B cell (primary cell): ENCODE measurements around the gene PAQR5. TPM values are rescaled to one million over a fixed set of nuclear protein-coding genes. Genes with fewer than 3 reads are reported as not detected.
"Not testable (repeated sequence)": the region's sequence is repeated elsewhere in the genome, so short reads cannot be mapped to it uniquely, and the experiment has no call there.

ENCODE experiments used
- ATAC-seq: fragments of 200-7000 bp; cut with Tn5 transposase; one replicate; pipeline ENCODE4 v1.10.0; 2021; ENCODE audit warnings: low read depth, mild to moderate bottlenecking, moderate number of reproducible peaks, moderate library complexity
- CTCF ChIA-PET: fragments of 350-600 bp; sonication (Branson Sonifier 250); formaldehyde crosslinking; loops from one replicate; lab custom pipeline; 2021; ENCODE audit warnings: antibody characterized with exemption, inconsistent platforms; lab: Charles Lee
- POLR2A ChIA-PET: fragments of 350-600 bp; sonication (Branson Sonifier 250); formaldehyde crosslinking; loops from one replicate; lab custom pipeline; 2021; ENCODE audit warnings: antibody characterized with exemption; lab: Charles Lee
- DNase-seq: peaks from one replicate; pipeline ENCODE4 v3.0.0; 2013
- H2AFZ ChIP-seq: 2 replicates; pipeline ENCODE4 v1.6.1; 2012; ENCODE audit warnings: mild to moderate bottlenecking, low read depth, low read length; ENCODE audit not compliant: insufficient read depth, poor library complexity, severe bottlenecking
- H3K27ac ChIP-seq, 2 donors: 1 replicate in 1 of 2; 2 replicates in 1 of 2; pipeline ENCODE4 v1.5.1; 2012 to 2013; ENCODE audit warnings: low read length in 2 of 2, mild to moderate bottlenecking in 2 of 2, moderate library complexity in 1 of 2
- H3K27me3 ChIP-seq, 4 experiments: fragments of 200-600 bp in 1 of 4; sonication (generic) in 1 of 4; replicated peaks in 1 of 4; 1 replicate in 2 of 4; 2 replicates in 2 of 4; pipeline versions ENCODE4 v1.6.1 to v1.7.0; 2013 to 2016; ENCODE audit warnings: low read length in 3 of 4, mild to moderate bottlenecking in 2 of 4, mixed read lengths in 1 of 4, moderate library complexity in 1 of 4; ENCODE audit not compliant: insufficient read depth in 4 of 4, control insufficient read depth in 3 of 4; ENCODE audit errors: control extremely low read depth in 1 of 4
- H3K36me3 ChIP-seq, 2 experiments: replicated peaks in 1 of 2; 1 replicate in 1 of 2; 2 replicates in 1 of 2; pipeline versions ENCODE4 v1.6.1 to v1.7.1; 2013; ENCODE audit warnings: low read length in 1 of 2; ENCODE audit not compliant: insufficient read depth in 2 of 2, control insufficient read depth in 1 of 2; ENCODE audit errors: control extremely low read depth in 1 of 2, extremely low read depth in 1 of 2
- H3K4me1 ChIP-seq, 2 donors: fragments of 200-600 bp in 1 of 2; sonication (generic) in 1 of 2; 1 replicate in 1 of 2; 2 replicates in 1 of 2; pipeline versions ENCODE4 v1.5.1 to v1.6.1; 2013 to 2017; ENCODE audit warnings: low read length in 2 of 2; ENCODE audit not compliant: control insufficient read depth in 2 of 2, insufficient read depth in 2 of 2
- H3K4me2 ChIP-seq: replicated peaks from 2 replicates; pipeline ENCODE3; 2012; ENCODE audit warnings: mild to moderate bottlenecking, low read depth, low read length; ENCODE audit not compliant: poor library complexity, severe bottlenecking
- H3K4me3 ChIP-seq, 5 experiments: fragments of 200-600 bp in 1 of 5; sonication (generic) in 1 of 5; 1 replicate in 3 of 5; 2 replicates in 2 of 5; pipeline versions ENCODE4 v1.5.1 to v1.7.0; 2011 to 2016; ENCODE audit warnings: low read length in 4 of 5, mild to moderate bottlenecking in 4 of 5, low read depth in 2 of 5, control low read depth in 1 of 5, moderate library complexity in 1 of 5; ENCODE audit not compliant: insufficient read depth in 1 of 5; ENCODE audit errors: control extremely low read depth in 1 of 5, extremely low read depth in 1 of 5
- H3K79me2 ChIP-seq: fragments of 200-600 bp; sonication (generic); one replicate; pipeline ENCODE4 v1.6.0; 2016; ENCODE audit warnings: low read length; ENCODE audit not compliant: control insufficient read depth, insufficient read depth
- H3K9ac ChIP-seq: fragments of 200-600 bp; sonication (generic); 2 replicates; pipeline ENCODE4 v1.6.1; 2017; ENCODE audit warnings: mild to moderate bottlenecking, low read length, moderate library complexity
- H3K9me3 ChIP-seq, 3 donors: one replicate each; pipeline versions ENCODE4 v1.6.1 to v1.7.1; 2013; ENCODE audit warnings: low read length in 2 of 3; ENCODE audit not compliant: control insufficient read depth in 2 of 3, insufficient read depth in 1 of 3; ENCODE audit errors: control extremely low read depth in 1 of 3
- H4K20me1 ChIP-seq: 2 replicates; pipeline ENCODE4 v1.6.0; 2012; ENCODE audit warnings: mild to moderate bottlenecking, low read length; ENCODE audit not compliant: insufficient read depth, control insufficient read depth, poor library complexity, severe bottlenecking
- H3K27ac Mint-ChIP-seq: one replicate; pipeline ENCODE4 v1.8.0; 2021; ENCODE audit warnings: mixed read lengths
- H3K27me3 Mint-ChIP-seq: one replicate; pipeline ENCODE4 v1.8.0; 2021; ENCODE audit warnings: mixed read lengths
- H3K4me1 Mint-ChIP-seq: one replicate; pipeline ENCODE4 v1.8.0; 2021; ENCODE audit warnings: mixed read lengths
- H3K4me3 Mint-ChIP-seq: one replicate; pipeline ENCODE4 v1.8.0; 2021; ENCODE audit warnings: mixed read lengths
- H3K9me3 Mint-ChIP-seq: one replicate; pipeline ENCODE4 v1.8.0; 2022; ENCODE audit warnings: mixed read lengths; ENCODE audit not compliant: insufficient read depth
- EZH2 ChIP-seq: IDR thresholded peaks from 2 replicates; pipeline ENCODE4 v1.6.1; 2012; ENCODE audit warnings: borderline replicate concordance, low read depth, mild to moderate bottlenecking, moderate library complexity, low read length; ENCODE audit not compliant: insufficient read depth, poor library complexity, severe bottlenecking
- WGBS: methylation state at CpG from one replicate; pipeline ENCODE4 v1.1.5; 2013; ENCODE audit warnings: missing lambda C conversion rate; ENCODE audit not compliant: insufficient coverage; 5-methylcytosine and 5-hydroxymethylcytosine counted together
- intact Hi-C: fragments of 100-400 bp; cut with micrococcal nuclease; formaldehyde crosslinking; loops from one replicate; pipeline ENCODE4 v1.10.0; 2022
- polyA plus RNA-seq: library from polyadenylated mRNA; depleted of rRNA; stranded (reverse); fragments of >200 nt; gene quantifications from 2 replicates; pipeline ENCODE4 v1.2.3, GENCODE V29; 2012
- total RNA-seq, 2 donors: library from RNA; stranded (reverse); fragments of 120-200 nt in 1 of 2; gene quantifications; 1 replicate in 1 of 2; 2 replicates in 1 of 2; pipeline versions ENCODE4 v1.2.3 to v1.2.4, GENCODE V29; 2013 to 2022
- TF ChIP-seq, protein P1 (sequence below): fragments of 200-600 bp; IDR thresholded peaks from one replicate; pipeline ENCODE4 v1.8.0; 2022; ENCODE audit warnings: antibody characterized with exemption, mild to moderate bottlenecking

The PAQR5 gene
- total and polyA plus RNA-seq, 2 donors (not counting 1 experiment from before 2014, with no cell fraction given) = not detected

DNA sequence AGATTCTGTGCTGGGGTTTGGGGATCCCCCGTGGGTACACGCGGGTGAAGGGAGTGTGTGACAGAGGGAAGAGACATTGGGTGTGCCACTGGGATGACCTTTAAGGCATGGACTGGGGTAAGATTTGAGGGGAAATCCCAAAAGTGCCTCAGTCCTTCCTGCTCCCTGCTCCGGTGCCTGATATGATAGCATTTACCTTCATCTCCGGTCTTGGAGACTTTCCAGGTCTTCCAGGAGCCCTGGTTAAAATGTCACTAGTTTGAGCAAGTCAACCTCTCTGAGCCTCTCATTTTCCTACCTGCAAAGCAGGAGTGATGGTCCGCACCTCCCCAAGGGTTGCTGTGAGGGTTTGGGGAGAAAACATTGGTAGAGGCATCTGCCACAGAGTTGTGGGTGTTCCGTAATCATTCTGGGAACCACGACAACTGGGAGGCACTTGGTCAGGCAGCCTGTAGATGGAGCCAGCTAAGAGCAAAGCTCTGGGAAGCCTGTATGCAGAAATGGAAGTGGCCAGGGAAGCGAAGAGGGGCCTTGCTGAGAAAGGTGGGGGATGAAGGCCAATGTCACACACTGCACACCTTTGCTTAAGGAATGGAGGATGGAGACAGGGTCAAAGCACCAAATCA, 81.5 kb downstream of the PAQR5 start:
- H4K20me1 ChIP-seq = no peaks in the 10 kb centered on the region
- Mint-ChIP-seq H3K4me1 (no peaks in the 10 kb centered on the region), H3K4me3 (no peak overlapping the region), H3K27ac (no peak overlapping the region), H3K27me3 (peaks cover 25% of the 10 kb centered on the region), H3K9me3 (no peaks in the 10 kb centered on the region)
- H3K27ac ChIP-seq = no peak overlapping the region
- 81% methylated on average over 8 of the region's 9 CpGs for WGBS
- H3K36me3 ChIP-seq = no peaks in the 10 kb centered on the region
- H3K9me3 ChIP-seq = no peaks in the 10 kb centered on the region
- POLR2A ChIA-PET = no interaction called here
- DNase-seq (no peak), ATAC-seq (no peak)
- H3K27me3 ChIP-seq = no peaks in the 10 kb centered on the region
- no peak overlapping the region for H2AFZ ChIP-seq
- H3K4me1 ChIP-seq = no peaks in the 10 kb centered on the region
- no peaks in the 10 kb centered on the region for H3K79me2 ChIP-seq
- H3K4me2 ChIP-seq = no peak overlapping the region
- intact Hi-C loops = no loop called here
- no peak overlapping the region for H3K4me3 ChIP-seq
- no peak overlapping the region for H3K9ac ChIP-seq
- no peak for TF ChIP-seq EZH2
- TF ChIP-seq, protein P1, sequence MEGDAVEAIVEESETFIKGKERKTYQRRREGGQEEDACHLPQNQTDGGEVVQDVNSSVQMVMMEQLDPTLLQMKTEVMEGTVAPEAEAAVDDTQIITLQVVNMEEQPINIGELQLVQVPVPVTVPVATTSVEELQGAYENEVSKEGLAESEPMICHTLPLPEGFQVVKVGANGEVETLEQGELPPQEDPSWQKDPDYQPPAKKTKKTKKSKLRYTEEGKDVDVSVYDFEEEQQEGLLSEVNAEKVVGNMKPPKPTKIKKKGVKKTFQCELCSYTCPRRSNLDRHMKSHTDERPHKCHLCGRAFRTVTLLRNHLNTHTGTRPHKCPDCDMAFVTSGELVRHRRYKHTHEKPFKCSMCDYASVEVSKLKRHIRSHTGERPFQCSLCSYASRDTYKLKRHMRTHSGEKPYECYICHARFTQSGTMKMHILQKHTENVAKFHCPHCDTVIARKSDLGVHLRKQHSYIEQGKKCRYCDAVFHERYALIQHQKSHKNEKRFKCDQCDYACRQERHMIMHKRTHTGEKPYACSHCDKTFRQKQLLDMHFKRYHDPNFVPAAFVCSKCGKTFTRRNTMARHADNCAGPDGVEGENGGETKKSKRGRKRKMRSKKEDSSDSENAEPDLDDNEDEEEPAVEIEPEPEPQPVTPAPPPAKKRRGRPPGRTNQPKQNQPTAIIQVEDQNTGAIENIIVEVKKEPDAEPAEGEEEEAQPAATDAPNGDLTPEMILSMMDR = no peak
- CTCF ChIA-PET = interaction anchor here (1.6 kb wide), 1 partner anchor 14 kb away, joined by 5 read pairs; no protein-coding TSS in a partner anchor

DNA sequence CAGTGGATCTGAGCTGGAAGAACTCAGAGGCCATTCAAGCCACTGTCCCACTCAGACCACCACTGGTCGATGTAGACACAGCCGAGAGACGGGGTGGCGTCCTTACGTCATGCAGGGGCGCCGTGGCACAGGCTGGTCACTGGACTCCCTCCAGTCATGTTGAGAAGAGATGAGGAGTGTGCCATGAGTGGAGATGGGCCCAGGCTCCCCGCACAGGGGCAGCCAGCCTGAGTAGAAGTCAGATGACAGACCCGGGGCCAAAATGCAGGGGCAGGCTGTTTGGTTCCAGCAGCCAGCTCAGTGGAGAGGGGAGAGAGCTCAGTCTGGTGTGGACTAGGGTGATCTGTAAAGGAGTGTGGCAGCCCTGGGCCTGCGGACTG, 82.0 kb downstream of the PAQR5 start:
- Histone ChIP-seq H3K4me3 (no peak overlapping the region), H3K4me2 (no peak overlapping the region), H3K9ac (no peak overlapping the region), H4K20me1 (no peaks in the 10 kb centered on the region), H2AFZ (no peak overlapping the region), H3K79me2 (no peaks in the 10 kb centered on the region), H3K4me1 (no peaks in the 10 kb centered on the region), H3K27me3 (no peaks in the 10 kb centered on the region), H3K27ac (no peak overlapping the region), H3K9me3 (no peaks in the 10 kb centered on the region), H3K36me3 (no peaks in the 10 kb centered on the region)
- TF ChIP-seq EZH2 = no peak
- TF ChIP-seq, protein P1 = no peak
- Mint-ChIP-seq H3K4me3 (no peak overlapping the region), H3K27me3 (peaks cover 22% of the 10 kb centered on the region), H3K9me3 (no peaks in the 10 kb centered on the region), H3K27ac (no peak overlapping the region), H3K4me1 (no peaks in the 10 kb centered on the region)
- no peak for ATAC-seq
- ChIA-PET CTCF (interaction anchor here (1.2 to 1.6 kb wide), 2 partner anchors 13 to 15 kb away, joined by 3 to 5 read pairs; no protein-coding TSS in a partner anchor), POLR2A (no interaction called here)
- DNase-seq = no peak
- WGBS = 97% methylated on average over 9 of the region's 10 CpGs
- intact Hi-C loops = no loop called here

DNA sequence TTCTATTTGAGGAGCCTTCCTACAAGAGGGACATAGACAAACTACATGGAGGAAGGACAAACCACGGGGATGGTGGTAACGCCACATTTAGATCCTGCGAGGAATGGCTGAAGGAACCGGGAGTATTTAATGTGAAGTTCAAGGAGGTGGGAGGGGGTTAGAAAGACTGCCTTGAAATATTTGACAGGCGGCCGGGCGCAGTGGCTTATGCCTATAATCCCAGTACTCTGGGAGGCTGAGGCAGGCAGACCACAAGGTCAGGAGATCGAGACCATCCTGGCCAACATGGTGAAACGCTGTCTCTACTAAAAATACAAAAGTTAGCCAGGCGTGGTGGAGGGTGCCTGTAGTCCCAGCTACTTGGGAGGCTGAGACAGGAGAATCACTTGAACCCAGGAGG, 83.5 kb downstream of the PAQR5 start:
- H3K4me1 Mint-ChIP-seq, H3K27me3 ChIP-seq: not testable (repeated sequence)

More for the DNA sequence above, 83.5 kb downstream of the PAQR5 start:
- H3K79me2 ChIP-seq, H3K4me3 Mint-ChIP-seq, DNase-seq, H3K9ac ChIP-seq, ATAC-seq, H3K4me3 ChIP-seq, H3K27ac Mint-ChIP-seq, H3K4me2 ChIP-seq, POLR2A ChIA-PET, intact Hi-C loops, H2AFZ ChIP-seq, H3K9me3 Mint-ChIP-seq, H3K4me1 ChIP-seq, H3K36me3 ChIP-seq, H3K27ac ChIP-seq, H4K20me1 ChIP-seq, H3K9me3 ChIP-seq: not testable (repeated sequence)
- CTCF ChIA-PET = interaction anchor here (0.7 to 1.2 kb wide), 2 partner anchors 13 to 1725 kb away, joined by 3 read pairs; no protein-coding TSS in a partner anchor
- WGBS = 90% methylated on average over 10 of the region's 10 CpGs
- H3K27me3 Mint-ChIP-seq = peaks cover 11% of the 10 kb centered on the region
